Left ventricle myocardium inferior (tissue), 1 donor: ENCODE data around the gene PLPPR1. TPM values are rescaled to one million over a fixed set of nuclear protein-coding genes. Genes with fewer than 3 reads are reported as not detected.

Experiments
- DNase-seq: peaks from one replicate; pipeline ENCODE4 v3.0.0-alpha.2; 2020
- H3K27ac ChIP-seq: fragments of 200-600 bp; replicated peaks from 2 replicates; pipeline ENCODE4 v1.8.0; 2021
- H3K27me3 ChIP-seq: fragments of 200-600 bp; 2 replicates; pipeline ENCODE4 v1.8.0; 2021; ENCODE audit warnings: low read depth
- H3K36me3 ChIP-seq: fragments of 200-600 bp; 2 replicates; pipeline ENCODE4 v1.8.0; 2021
- H3K4me1 ChIP-seq: fragments of 200-600 bp; 2 replicates; pipeline ENCODE4 v1.8.0; 2021
- H3K4me3 ChIP-seq: fragments of 200-600 bp; 2 replicates; pipeline ENCODE4 v1.8.0; 2021; ENCODE audit warnings: mild to moderate bottlenecking, moderate library complexity
- H3K9me3 ChIP-seq: fragments of 200-600 bp; replicated peaks from 2 replicates; pipeline ENCODE4 v1.8.0; 2021
- CTCF ChIP-seq: fragments of 200-600 bp; IDR thresholded peaks from 2 replicates; pipeline ENCODE4 v1.8.0; 2021; ENCODE audit warnings: antibody characterized with exemption, mild to moderate bottlenecking, borderline replicate concordance
- intact Hi-C: fragments of 100-400 bp; cut with micrococcal nuclease; formaldehyde crosslinking; loops from one replicate; pipeline ENCODE4 v1.11.0; 2022
- total RNA-seq: library from RNA; stranded (reverse); fragmentation: NEBNext Ultra II Directional; extraction: Animal tissue kit (Norgen Biotek cat#: 25700); gene quantifications from one replicate; pipeline ENCODE4 v1.2.1, GENCODE V29; 2021
- donor health status: DM: no; HTN: yes; CAD: no; lungs with severe emphysema.

Gene PLPPR1
- total RNA-seq, 1 donor from 2014 or later = not detected

GRCh38 chr9:101065930-101066329 lies 37.4 kb downstream of the PLPPR1 start:
- Histone ChIP-seq H3K27ac (no peak overlapping the region), H3K9me3 (no peaks in the 10 kb centered on the region), H3K36me3 (no peaks in the 10 kb centered on the region), H3K4me3 (no peak overlapping the region), H3K27me3 (peaks cover 3% of the 10 kb centered on the region), H3K4me1 (no peaks in the 10 kb centered on the region)
- TF ChIP-seq CTCF = no peak
- no peak for DNase-seq
- intact Hi-C loops = no loop called here

DNA sequence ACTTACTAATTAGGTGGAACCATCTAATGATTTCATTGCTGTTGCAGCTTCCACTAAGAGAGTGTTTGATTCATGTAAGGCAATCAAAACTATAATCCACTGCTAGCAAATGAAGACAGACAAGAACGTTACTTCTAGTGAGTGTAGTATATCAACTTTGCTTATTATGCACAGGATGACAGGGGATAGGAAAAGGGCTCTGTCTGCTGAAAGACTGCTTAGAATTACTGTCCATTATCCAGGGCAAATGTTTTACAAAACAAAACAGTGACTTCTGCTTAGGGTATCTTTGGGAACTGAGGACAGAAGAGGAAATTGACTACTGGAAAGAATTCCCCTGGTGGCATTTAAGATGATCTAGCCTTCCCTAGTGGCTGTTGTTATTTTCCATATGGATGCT lies 40.2 kb downstream of the PLPPR1 start:
- peaks cover 5% of the 10 kb centered on the region for H3K27me3 ChIP-seq
- no peak for TF ChIP-seq CTCF
- H3K4me1 ChIP-seq = no peaks in the 10 kb centered on the region
- no peak overlapping the region for H3K27ac ChIP-seq
- intact Hi-C loops = no loop called here
- DNase-seq = no peak
- no peak overlapping the region for H3K4me3 ChIP-seq
- H3K36me3 ChIP-seq = no peaks in the 10 kb centered on the region
- no peaks in the 10 kb centered on the region for H3K9me3 ChIP-seq

DNA sequence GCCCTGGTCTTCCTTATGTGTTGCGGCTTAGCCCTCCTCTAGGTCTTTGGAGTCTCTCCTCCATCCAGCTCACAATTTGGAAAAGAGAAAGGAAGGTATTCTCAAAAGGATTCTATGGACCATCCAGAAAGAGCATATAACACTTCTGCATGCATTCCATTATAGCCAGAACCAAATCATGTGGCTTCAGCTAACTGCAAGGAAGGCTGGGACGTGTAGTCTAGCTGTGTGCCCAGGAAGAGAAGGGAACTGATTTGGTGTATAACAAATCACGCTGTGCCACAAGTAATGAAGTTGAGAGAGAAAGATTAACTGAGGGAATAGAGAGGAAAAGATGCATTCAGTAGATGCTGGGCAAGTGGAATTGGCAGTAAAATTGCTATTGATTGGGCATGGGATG lies 43.7 kb downstream of the PLPPR1 start:
- TF ChIP-seq CTCF = no peak
- no peaks in the 10 kb centered on the region for H3K36me3 ChIP-seq
- no peaks in the 10 kb centered on the region for H3K9me3 ChIP-seq
- intact Hi-C loops = no loop called here
- no peaks in the 10 kb centered on the region for H3K4me1 ChIP-seq
- H3K4me3 ChIP-seq = no peak overlapping the region
- peaks cover 10% of the 10 kb centered on the region for H3K27me3 ChIP-seq
- no peak for DNase-seq
- H3K27ac ChIP-seq = no peak overlapping the region

- intact Hi-C loops = no loop called here
- Histone ChIP-seq H3K27me3 (peaks cover 14% of the 10 kb centered on the region), H3K4me1 (no peaks in the 10 kb centered on the region), H3K9me3 (no peaks in the 10 kb centered on the region), H3K27ac (no peak overlapping the region), H3K36me3 (no peaks in the 10 kb centered on the region), H3K4me3 (no peak overlapping the region)
- no peak for DNase-seq
- no peak for TF ChIP-seq CTCF
Measured at GRCh38 chr9:101073122-101073521, 44.6 kb downstream of the PLPPR1 start.

GRCh38 chr9:101081641-101082040 lies 53.1 kb downstream of the PLPPR1 start:
- intact Hi-C loops = no loop called here
- TF ChIP-seq CTCF = no peak
- DNase-seq = no peak
- no peaks in the 10 kb centered on the region for H3K4me1 ChIP-seq
- no peak overlapping the region for H3K27ac ChIP-seq
- peaks cover 15% of the 10 kb centered on the region for H3K27me3 ChIP-seq
- peaks cover 13% of the 10 kb centered on the region for H3K9me3 ChIP-seq
- no peaks in the 10 kb centered on the region for H3K36me3 ChIP-seq
- no peak overlapping the region for H3K4me3 ChIP-seq
